H1 (cell line): Measurements from ENCODE around the gene DNASE1L1. TPM values are rescaled to one million over a fixed set of nuclear protein-coding genes. Genes with fewer than 3 reads are reported as not detected.

Experiments
- RXRA ChIP-seq: IDR thresholded peaks from 2 replicates; pipeline ENCODE4 v1.6.1; 2011; ENCODE audit warnings: low read depth, mild to moderate bottlenecking, low read length, moderate library complexity; ENCODE audit not compliant: insufficient read depth
- polyA plus RNA-seq, 7 experiments: library from polyadenylated mRNA; depleted of rRNA in 3 of 7; stranded (reverse) in 5 of 7; unstranded in 2 of 7; fragments of >200 nt in 5 of 7; fragments of 200-250 nt in 2 of 7; gene quantifications; 1 replicate in 5 of 7; 2 replicates in 1 of 7; 4 replicates in 1 of 7; pipeline versions ENCODE4 v1.2.1 to v1.2.3, GENCODE V29; 2011 to 2013; ENCODE audit warnings: missing spikeins in 2 of 7, mixed read lengths in 2 of 7
- total RNA-seq: library from RNA; stranded (reverse); fragmentation: NEBNext Ultra II Directional; extraction: Animal tissue kit (Norgen Biotek cat#: 25700); gene quantifications from 2 replicates; pipeline ENCODE4 v1.2.1, GENCODE V29; 2021

The DNASE1L1 gene
- total and polyA plus RNA-seq, 2 of the 8 experiments (the other 6 are each of a cell fraction or from before 2014, with no cell fraction given), result 8.7 to 30.0 TPM

GRCh38 chrX:154374313-154375155, 34.5 kb downstream of the DNASE1L1 start, which contains the start of gene FLNA (continued):
- no peak for TF ChIP-seq RXRA
- TF ChIP-seq, all 59 proteins: peak for 4
